GM19193 (cell line): ENCODE data around the gene NMD3.

Experiments used
- POLR2A ChIP-seq: IDR thresholded peaks from 4 replicates; pipeline ENCODE4 v1.6.1; 2011; ENCODE audit not compliant: insufficient read depth, insufficient read length; ENCODE audit errors: extremely low read depth

The NMD3 gene

DNA sequence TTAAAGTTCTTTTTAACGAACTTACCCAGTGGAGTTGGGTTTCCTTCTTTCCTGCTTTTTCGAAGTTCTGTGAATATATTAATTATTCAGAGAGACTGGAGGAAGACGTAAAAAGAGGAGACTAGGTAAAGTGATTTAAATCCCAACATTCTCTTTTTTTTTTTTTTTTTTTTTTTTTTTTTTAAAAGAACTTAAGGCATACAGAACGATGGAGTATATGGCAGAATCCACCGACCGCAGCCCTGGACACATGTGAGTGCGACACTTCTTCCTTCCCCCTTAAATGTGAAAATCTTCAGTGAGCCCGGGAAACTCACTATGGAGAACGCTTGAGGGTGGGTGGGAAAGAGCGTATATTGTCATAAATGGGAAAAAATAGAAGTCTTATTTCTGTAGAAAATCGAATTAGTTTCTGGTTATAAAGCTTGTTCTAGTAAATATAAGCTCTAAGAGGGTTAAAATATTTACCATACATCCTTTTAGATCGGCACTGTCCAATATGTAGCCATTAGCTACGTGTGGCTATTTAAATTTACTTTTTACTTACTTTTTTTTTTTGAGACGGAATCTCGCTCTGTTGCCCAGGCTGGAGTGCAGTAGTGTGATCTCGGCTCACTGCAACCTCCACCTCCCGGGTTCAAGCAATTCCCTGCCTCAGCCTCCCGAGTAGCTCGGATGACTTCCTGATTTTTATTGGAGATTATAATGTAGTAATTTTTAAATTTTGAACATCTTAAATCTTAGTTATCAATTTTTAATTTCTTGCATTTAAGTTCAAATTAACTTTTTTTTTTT, 892 bp downstream of the NMD3 start:
- TF ChIP-seq POLR2A = no peak

DNA sequence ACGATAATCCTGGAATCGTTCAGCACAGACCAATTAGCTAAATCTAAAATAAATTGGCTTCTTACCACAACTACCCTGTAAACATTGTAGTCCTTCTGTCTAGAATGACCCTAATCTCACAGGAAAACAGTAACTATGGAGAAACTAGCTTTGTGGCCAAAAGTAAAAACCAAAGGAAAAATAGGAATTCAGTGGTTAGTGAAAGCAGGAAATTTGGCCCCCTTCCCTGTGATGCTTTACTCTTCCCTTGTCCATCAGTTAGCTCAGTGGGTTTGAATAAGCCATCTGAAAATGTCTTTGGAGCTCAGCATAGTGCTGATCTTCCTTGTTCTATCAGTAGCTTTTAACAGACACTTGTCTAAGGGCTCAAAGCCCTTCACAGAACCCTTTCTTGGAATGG, 1.6 kb downstream of the NMD3 start:
- no peak for TF ChIP-seq POLR2A

DNA sequence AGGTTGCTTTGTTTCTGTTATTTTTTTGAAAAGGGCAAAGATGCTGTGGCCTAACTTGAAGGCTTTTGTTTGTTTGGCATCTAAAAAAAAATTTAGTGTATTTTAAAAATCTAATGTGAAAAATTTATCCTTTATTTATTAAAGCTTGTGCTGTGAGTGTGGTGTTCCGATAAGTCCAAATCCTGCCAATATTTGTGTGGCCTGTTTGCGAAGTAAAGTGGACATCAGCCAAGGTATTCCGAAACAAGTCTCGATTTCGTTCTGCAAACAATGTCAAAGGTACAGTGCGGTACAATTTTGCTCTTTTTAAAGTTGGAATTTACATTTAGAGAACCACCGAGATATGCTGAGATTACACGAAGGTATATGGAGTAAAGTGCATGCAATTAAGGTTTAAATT, 3.7 kb downstream of the NMD3 start:
- TF ChIP-seq POLR2A = no peak

DNA sequence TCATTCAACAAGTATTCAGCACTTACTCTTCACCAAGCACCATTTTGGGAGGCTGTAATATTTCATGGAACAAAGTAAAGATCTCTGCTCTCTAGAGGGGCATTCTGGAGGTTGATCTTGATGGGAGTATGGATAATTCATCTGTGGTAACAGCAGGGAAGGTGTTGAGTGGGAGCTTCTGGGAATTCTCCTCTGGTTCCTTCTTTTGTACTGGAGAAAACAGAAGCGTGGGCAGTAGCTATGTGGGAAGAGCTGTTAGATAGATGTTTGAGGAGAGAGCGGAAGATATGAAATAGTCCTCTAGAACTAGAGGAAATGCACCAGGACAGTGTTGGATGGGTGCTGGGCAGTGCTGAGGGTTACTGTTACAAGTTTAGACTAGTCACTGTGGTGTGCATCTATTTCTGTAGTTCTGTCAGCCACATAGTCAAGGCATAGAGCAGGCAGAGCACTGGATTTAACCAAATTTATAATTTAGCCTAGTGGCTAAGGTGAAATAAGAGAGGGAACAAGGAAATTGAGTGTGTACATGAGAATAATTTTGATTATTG, 9.6 kb downstream of the NMD3 start:
- TF ChIP-seq POLR2A = no peak

DNA sequence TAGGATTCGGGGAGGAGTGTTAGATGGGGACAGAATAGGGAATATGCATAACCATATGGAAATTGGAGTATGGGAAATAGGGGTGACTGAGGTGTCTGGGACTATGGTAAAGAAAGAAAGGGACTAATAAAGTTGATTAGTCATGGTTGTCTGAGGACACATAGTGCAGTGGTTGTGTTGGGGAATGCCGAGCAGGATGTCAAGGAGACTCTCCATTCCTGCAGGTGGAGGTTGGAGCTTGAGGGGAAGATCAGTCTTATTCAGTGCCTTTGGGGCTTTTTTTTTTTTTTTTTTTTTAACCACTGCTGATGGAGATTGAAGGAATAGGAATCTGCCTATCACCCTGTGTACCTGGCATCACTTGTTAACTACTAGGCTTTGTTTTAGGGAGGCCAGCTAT, 10.8 kb downstream of the NMD3 start:
- no peak for TF ChIP-seq POLR2A

DNA sequence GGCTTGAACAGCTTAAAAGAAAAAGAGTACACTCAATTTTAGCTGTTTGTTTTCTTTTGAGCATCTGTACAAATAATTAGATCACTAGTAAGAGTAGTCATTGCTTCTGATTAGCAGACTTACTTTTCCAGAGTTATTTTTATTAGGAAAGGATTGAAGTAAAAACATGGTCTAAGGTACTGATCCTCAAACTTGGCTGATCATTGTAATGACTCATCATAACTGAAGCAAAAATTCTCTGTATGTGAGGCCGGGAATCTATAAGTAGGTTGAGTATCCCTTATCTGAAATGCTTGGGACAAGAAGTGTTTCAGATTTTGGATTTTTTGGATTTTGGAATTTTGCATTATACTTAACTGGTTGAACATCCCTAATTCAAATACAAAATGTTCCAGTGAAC, 12.4 kb downstream of the NMD3 start:
- no peak for TF ChIP-seq POLR2A

DNA sequence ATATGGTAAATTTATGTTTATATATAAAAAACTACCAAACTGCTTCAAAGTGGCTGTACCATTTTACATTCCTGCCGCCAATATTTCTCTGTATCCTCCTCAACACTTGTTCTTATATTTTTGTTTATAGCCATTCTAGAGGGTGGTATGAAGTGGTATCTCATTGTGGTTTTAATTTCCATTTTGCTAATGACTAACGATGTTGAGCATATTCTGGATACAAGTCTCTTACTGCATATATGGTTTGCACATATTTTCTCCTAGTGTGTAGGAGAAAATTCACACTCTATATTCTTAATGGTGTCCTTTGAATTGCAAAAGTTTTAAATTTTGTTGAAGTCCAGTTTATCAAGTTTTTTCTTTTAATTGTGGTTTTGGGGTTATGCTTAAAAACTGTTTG, 15.1 kb downstream of the NMD3 start:
- no peak for TF ChIP-seq POLR2A

DNA sequence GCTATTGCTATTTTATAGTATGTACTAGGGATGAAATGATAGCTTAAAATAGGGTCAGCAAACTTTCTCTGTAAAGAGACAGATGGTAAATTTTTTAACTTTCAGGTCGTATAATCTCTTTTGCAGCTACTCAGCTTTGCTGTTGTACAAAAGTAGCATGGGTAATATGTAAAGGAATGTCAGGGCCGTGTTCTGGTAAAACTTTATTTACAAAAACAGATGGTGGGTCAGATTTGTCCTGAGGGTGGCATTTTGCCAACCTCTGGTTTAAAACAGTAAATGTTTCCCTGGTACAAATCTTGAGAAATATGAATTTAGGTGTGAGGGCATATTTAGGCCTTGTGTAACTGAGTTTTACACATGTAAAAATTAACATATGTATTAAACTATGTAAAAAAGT, 18.6 kb downstream of the NMD3 start:
- TF ChIP-seq POLR2A = no peak

DNA sequence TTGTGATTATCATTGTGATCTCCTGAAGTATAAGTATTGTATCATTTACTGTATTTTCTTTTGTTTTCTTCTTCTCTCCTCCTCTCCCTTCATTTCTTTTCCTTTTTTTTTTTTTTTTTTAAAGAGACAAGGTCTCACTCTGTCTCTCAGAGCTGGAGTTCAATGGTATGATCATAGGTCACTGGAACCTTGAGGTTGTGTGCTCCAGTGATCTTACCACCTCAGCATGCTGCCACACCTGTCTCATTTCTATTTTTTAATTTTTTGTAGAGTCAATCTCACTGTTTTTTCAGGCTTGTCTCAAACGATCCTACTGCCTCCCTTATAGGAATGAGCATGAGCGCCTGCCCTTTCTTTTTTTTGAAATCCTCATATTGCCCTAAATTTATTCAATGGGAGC, 23.4 kb downstream of the NMD3 start:
- TF ChIP-seq POLR2A = no peak

DNA sequence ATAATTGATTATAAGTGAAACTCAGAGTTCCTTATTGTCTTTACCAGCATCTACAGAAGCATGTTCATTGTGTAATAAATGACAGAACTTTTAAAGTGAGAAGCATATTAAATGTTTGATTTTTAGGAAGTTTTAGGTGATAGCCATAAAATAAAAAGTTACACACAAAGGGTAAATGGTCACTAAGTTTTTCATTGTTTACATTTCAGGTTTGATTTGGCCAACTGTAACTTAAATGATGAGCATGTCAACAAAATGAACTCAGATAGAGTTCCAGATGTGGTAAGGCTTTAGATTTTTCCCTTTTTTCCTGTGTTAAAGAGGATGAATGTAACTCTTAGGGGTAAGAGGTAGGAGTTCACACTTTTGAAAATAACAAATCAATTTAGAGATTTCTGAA, 25.9 kb downstream of the NMD3 start:
- TF ChIP-seq POLR2A = no peak

DNA sequence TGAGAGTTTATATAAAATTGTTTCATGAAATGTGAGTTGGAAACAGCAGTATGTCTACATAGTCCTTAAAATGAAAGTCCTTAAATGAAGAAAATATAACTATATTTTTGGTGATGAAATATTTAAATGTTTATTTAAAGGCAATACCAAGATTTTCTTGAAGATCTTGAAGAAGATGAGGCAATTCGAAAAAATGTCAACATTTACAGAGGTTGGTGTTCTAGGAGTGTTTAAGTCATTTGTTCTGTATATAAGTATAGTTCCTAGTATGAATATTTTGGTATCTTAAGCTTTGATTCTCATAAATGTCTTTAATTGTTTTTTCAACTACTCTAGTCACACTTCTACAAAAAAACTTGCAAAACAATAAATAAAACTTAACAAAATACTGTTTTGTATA, 29.0 kb downstream of the NMD3 start:
- TF ChIP-seq POLR2A = no peak

DNA sequence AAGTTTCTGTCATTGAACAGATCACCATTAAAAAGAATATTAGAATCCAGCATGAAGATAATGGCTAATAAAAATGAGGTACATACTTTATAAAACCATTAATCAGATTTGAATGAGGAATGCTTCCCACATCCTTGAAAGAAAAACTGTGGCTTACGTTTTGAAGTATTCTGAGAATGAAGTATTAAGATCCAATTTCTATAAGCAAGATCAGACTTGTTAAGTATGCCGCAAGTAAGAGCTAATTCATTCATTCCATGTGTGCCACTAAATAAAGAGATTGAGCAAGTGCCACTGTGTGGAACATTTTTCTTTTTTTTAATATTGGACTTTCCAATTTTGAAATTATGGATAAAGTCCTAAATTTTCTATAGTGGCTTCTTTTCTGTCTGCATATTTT, 30.6 kb downstream of the NMD3 start:
- no peak for TF ChIP-seq POLR2A

DNA sequence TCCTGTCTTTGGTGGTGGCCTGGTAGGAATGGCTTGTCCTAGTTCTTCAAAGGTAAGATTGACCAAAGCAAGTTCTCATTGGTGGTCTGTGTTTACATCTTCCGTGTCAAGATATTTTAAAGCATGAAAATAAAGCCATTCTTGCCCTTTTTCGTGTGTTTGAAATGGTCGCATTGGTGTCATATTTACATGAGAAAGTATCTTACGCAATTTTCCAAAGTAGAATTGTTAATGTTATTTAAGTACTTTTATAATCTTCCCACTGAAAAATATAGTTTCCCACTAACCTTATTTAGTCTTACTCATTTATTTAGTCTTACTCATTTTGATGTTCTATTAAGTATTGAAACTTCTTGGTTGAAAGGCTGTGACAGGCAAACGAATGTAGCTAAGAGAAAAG, 31.0 kb downstream of the NMD3 start:
- no peak for TF ChIP-seq POLR2A

DNA sequence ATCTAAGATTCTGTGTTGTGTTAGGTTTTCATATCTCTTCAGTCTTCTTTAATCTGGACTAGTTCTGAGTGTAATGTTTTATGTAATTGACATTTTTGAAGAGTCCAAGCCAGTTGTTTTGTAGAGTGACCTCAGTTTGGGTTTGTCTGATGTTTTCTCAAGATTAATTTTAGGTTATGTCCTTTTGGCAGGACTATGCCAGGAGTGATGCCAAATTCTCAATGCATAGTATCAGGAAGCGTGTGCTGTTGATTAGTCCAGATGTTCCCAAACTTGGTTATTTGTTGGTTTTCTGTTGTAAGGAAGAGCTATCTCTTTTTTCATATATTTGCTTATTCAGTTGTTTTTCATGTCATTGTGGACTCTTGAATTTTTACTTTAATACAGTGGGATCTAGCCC, 32.6 kb downstream of the NMD3 start:
- no peak for TF ChIP-seq POLR2A

DNA sequence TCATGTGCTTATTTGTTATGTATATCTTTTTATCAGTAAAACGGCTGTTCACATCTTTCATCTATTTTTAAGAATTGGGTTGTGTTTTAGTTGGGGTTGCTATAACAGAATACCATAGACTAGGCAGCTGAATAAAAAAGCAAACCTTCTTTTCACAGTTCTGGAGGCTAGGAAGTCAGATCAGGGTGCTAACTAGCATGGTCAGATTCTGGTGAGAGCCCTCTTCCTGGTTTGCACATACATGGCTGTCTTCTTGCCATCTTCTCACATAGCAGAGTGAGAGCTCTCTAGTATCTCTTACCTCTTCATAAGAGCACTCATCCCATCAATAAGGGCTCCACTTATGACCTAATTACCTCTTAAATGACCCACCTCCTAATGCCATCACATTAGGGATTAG, 33.8 kb downstream of the NMD3 start:
- no peak for TF ChIP-seq POLR2A

DNA sequence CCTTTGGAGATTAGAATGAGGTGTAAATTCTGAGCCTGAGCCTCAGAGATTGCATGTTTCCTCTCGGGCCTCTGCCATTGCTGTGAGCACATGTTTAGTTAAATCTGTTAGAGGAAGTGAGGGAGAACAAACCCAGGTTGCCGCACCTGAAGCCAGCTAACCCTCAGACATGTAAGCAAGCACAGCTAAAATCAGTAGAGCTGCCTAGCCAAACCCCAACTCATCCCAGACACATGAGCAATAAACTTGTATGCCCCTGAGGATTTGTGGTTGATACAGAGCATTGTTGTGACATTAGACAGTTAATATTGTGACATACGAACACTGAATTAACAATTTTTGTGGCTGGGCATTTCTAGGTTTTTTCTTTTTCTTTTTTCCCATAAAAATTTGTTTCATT, 41.9 kb downstream of the NMD3 start:
- TF ChIP-seq POLR2A = no peak

DNA sequence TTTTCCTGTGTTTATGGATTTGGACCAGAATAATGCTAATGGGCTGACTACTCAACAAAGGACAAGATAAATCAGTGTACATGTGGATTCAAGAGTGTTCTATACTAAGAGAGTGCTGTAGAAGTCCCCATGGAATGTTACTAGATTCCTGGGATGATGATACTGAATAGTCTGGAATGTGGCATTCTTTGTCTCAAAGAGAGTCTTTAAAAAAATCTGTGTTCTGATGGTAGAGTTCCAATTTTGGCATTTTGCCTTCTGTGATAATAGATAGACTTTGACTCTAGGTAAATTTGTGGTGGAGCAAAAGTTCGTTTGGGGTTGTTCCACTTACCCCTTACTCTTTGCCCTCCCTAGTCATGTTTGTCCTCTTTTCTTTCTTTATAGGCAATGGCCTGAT, 43.7 kb downstream of the NMD3 start:
- no peak for TF ChIP-seq POLR2A
